ENCODE measurements around the gene NAALADL2. TPM values are rescaled to one million over a fixed set of nuclear protein-coding genes. Genes with fewer than 3 reads are reported as not detected.
"Not testable (repeated sequence)": the region's sequence is repeated elsewhere in the genome, so short reads cannot be mapped to it uniquely, and the experiment has no call there.

NAALADL2 gene
- total and polyA plus RNA-seq, 2 of the 13 experiments (the other 11 are each of a cell fraction or from before 2014, with no cell fraction given), result 0.08 TPM; not detected in 1

DNA sequence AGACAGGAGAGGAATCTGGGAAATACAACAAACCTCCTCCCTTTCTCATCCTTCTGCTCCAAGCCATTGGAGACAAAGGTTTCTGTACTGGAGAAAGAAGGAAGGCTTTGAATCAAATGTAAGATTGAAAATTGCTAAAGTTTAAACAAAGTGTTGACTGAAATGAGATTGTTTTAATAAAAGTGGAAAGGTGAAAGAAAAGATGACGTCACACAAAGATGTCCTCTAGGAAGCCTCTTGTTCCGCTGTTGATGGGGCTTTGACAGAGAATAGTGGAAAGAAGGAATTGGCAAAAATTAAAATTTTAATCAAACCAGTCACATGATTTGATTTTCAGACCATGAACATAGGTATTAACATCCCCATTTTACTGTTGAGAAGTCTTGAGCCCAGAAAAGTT is 967.6 kb downstream of the NAALADL2 start:
- FAIRE-seq (no peak), ATAC-seq (no peak), DNase-seq (ENCODE audit: low spot score) (no peak)
- BruUV-seq (replicated peaks), result no TSS peak
- Histone ChIP-seq H3K27ac (ENCODE audit: extremely low read length, insufficient read depth, low read length) (no peak overlapping the region), H2AFZ (ENCODE audit: low read length) (no peak overlapping the region), H4K20me1 (ENCODE audit: insufficient read depth, low read length) (no peaks in the 10 kb centered on the region), H3K9ac (ENCODE audit: insufficient read depth, low read depth, low read length) (no peak overlapping the region), H3K9me3 (ENCODE audit: low read length) (peaks cover 12% of the 10 kb centered on the region; the same call in 1 of the 2 replicates), H3K36me3 (replicated peaks in 1 of 2; ENCODE audit: control insufficient read depth in 1 of 2, insufficient read depth in 2 of 2, low read length in 2 of 2) (no peaks in the 10 kb centered on the region), H3K27me3 (ENCODE audit: control insufficient read depth in 1 of 2, insufficient read depth in 2 of 2, low read length in 2 of 2) (no peaks in the 10 kb centered on the region), H3K4me3 (replicated peaks in 1 of 3; ENCODE audit: insufficient read depth in 1 of 3, low read depth in 2 of 3, low read length in 3 of 3) (no peak overlapping the region), H3K4me1 (ENCODE audit: insufficient read depth, low read length) (no peaks in the 10 kb centered on the region), H3K4me2 (ENCODE audit: low read depth, low read length) (no peak overlapping the region), H3K79me2 (ENCODE audit: insufficient read depth, low read length) (no peaks in the 10 kb centered on the region)
- POLR2A ChIA-PET, result no interaction called here
- intact Hi-C loops (cut with micrococcal nuclease; ENCODE audit: unreplicated experiment), result no loop called here
- CTCF ChIA-PET (ENCODE audit: low intra/inter-chr PET ratio, low total read pairs), result no interaction called here
- 23% methylated on average over 2 of the region's 2 CpGs for whole genome bisulfite sequencing (ENCODE audit: low lambda C conversion rate)
- in situ Hi-C loops (cut with HindIII; ENCODE audit: extremely low pct_ligation_motif_present, low pct_unique_long_range_greater_than_20kb), result no loop called here
- TF ChIP-seq CREB1 (IDR thresholded peaks at IDR 0.05), result peak; percentile 94
- no peak for TF ChIP-seq CREB1 (CRISPR knock-in tag; IDR thresholded peaks at IDR 0.05)
- TF ChIP-seq KAT2B (IDR thresholded peaks at IDR 0.05; ENCODE audit: borderline replicate concordance, low read depth, low read length), result no peak
- TF ChIP-seq ZNF710 (CRISPR knock-in tag; IDR thresholded peaks at IDR 0.05; ENCODE audit: borderline replicate concordance), result no peak
- TF ChIP-seq ATF7 (IDR thresholded peaks at IDR 0.05), result peak; percentile 98
- no peak for TF ChIP-seq ATF7 (CRISPR knock-in tag; IDR thresholded peaks at IDR 0.05)

DNA sequence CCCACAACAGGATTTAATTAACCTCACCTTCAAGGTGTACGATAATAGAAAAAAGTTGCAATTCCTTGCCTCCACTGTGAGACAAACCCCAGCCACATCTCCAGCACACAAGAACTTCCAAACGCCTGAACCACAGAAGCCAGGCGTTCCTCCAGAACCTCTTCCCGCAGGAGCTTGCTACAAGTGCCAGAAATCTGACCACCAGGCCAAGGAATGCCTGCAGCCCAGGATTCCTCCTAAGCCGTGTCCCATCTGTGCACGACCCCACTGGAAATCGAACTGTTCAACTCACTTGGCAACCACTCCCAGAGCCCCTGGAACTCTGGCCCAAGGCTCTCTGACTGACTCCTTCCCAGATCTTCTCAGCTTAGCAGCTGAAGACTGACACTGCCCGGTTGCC is 970.7 kb downstream of the NAALADL2 start:
- in situ Hi-C loops (cut with HindIII; ENCODE audit: extremely low pct_ligation_motif_present, low pct_unique_long_range_greater_than_20kb); BruUV-seq (replicated peaks); FAIRE-seq; CTCF ChIA-PET (ENCODE audit: low intra/inter-chr PET ratio, low total read pairs); H2AFZ ChIP-seq (ENCODE audit: low read length); H3K9me3 ChIP-seq (ENCODE audit: low read length); H3K27me3 ChIP-seq (ENCODE audit: control insufficient read depth in 1 of 2, insufficient read depth in 2 of 2, low read length in 2 of 2); H4K20me1 ChIP-seq (ENCODE audit: insufficient read depth, low read length); H3K9ac ChIP-seq (ENCODE audit: insufficient read depth, low read depth, low read length); ATAC-seq; H3K36me3 ChIP-seq (replicated peaks in 1 of 2; ENCODE audit: control insufficient read depth in 1 of 2, insufficient read depth in 2 of 2, low read length in 2 of 2); intact Hi-C loops (cut with micrococcal nuclease; ENCODE audit: unreplicated experiment); POLR2A ChIA-PET; H3K4me2 ChIP-seq (ENCODE audit: low read depth, low read length); DNase-seq (ENCODE audit: low spot score); H3K79me2 ChIP-seq (ENCODE audit: insufficient read depth, low read length); H3K27ac ChIP-seq (ENCODE audit: extremely low read length, insufficient read depth, low read length); H3K4me3 ChIP-seq (replicated peaks in 1 of 3; ENCODE audit: insufficient read depth in 1 of 3, low read depth in 2 of 3, low read length in 3 of 3); H3K4me1 ChIP-seq (ENCODE audit: insufficient read depth, low read length): not testable (repeated sequence)
- WGBS (ENCODE audit: low lambda C conversion rate), result 19% methylated on average over 5 of the region's 8 CpGs

- H3K4me3 ChIP-seq (replicated peaks in 1 of 3; ENCODE audit: insufficient read depth in 1 of 3, low read depth in 2 of 3, low read length in 3 of 3); H3K27me3 ChIP-seq (ENCODE audit: control insufficient read depth in 1 of 2, insufficient read depth in 2 of 2, low read length in 2 of 2); in situ Hi-C loops (cut with HindIII; ENCODE audit: extremely low pct_ligation_motif_present, low pct_unique_long_range_greater_than_20kb); H2AFZ ChIP-seq (ENCODE audit: low read length); H3K79me2 ChIP-seq (ENCODE audit: insufficient read depth, low read length); H3K27ac ChIP-seq (ENCODE audit: extremely low read length, insufficient read depth, low read length); H3K4me1 ChIP-seq (ENCODE audit: insufficient read depth, low read length); ATAC-seq; intact Hi-C loops (cut with micrococcal nuclease; ENCODE audit: unreplicated experiment); POLR2A ChIA-PET; H3K4me2 ChIP-seq (ENCODE audit: low read depth, low read length); DNase-seq (ENCODE audit: low spot score); FAIRE-seq; H3K36me3 ChIP-seq (replicated peaks in 1 of 2; ENCODE audit: control insufficient read depth in 1 of 2, insufficient read depth in 2 of 2, low read length in 2 of 2); H3K9ac ChIP-seq (ENCODE audit: insufficient read depth, low read depth, low read length); H4K20me1 ChIP-seq (ENCODE audit: insufficient read depth, low read length); CTCF ChIA-PET (ENCODE audit: low intra/inter-chr PET ratio, low total read pairs); BruUV-seq (replicated peaks): not testable (repeated sequence)
- peaks cover 22% of the 10 kb centered on the region; the same call in 1 of the 2 replicates for H3K9me3 ChIP-seq (ENCODE audit: low read length)
- WGBS (ENCODE audit: low lambda C conversion rate), result 16% methylated on average over 6 of the region's 6 CpGs
Observed at GRCh38 chr3:175835763-175836162, 976.6 kb downstream of the NAALADL2 start.
